NCI-H2196 (cell line): ENCODE measurements around the gene SYT9.
"Not testable (repeated sequence)": the region's sequence is repeated elsewhere in the genome, so short reads cannot be mapped to it uniquely, and the experiment has no call there.

Experiments used
- DNase-seq: peaks from one replicate; lab custom pipeline; 2025; ENCODE audit not compliant: unreplicated experiment; lab: John Stamatoyannopoulos, UW

Gene SYT9

GRCh38 chr11:7498193-7498592, 246.5 kb downstream of the SYT9 start:
- no peak for DNase-seq

- DNase-seq: no peak
Observed at GRCh38 chr11:7499081-7499480, 247.4 kb downstream of the SYT9 start.

- no peak for DNase-seq
Observed at GRCh38 chr11:7500251-7500650, 248.5 kb downstream of the SYT9 start.

GRCh38 chr11:7501251-7501650, 249.5 kb downstream of the SYT9 start:
- DNase-seq: no peak

GRCh38 chr11:7501894-7502293, 250.2 kb downstream of the SYT9 start:
- no peak for DNase-seq

GRCh38 chr11:7506243-7506642, 254.5 kb downstream of the SYT9 start:
- no peak for DNase-seq

GRCh38 chr11:7508087-7508486, 256.4 kb downstream of the SYT9 start:
- DNase-seq: no peak

GRCh38 chr11:7509966-7510365, 258.3 kb downstream of the SYT9 start:
- no peak for DNase-seq

- DNase-seq: peak; percentile 78
Observed at GRCh38 chr11:7511401-7511800, 259.7 kb downstream of the SYT9 start.

GRCh38 chr11:7512525-7513233, 261.0 kb downstream of the SYT9 start:
- peak; percentile 46 for DNase-seq

- peak; percentile 88 for DNase-seq
Observed at GRCh38 chr11:7513234-7514098, 261.8 kb downstream of the SYT9 start, which contains the start of gene PPFIBP2. PPFIBP2 (plus strand) TSS chr11:7513999; CDS start chr11:7549476, 35,477 bp downstream.

GRCh38 chr11:7514099-7514591, 262.4 kb downstream of the SYT9 start:
- DNase-seq: no peak

GRCh38 chr11:7515447-7515886, 263.8 kb downstream of the SYT9 start:
- DNase-seq: no peak

- no peak for DNase-seq
Observed at GRCh38 chr11:7516475-7516874, 264.8 kb downstream of the SYT9 start.

- DNase-seq: not testable (repeated sequence)
Observed at GRCh38 chr11:7517743-7518142, 266.0 kb downstream of the SYT9 start.
